ENCODE results near the gene KDM1A. TPM values are rescaled to one million over a fixed set of nuclear protein-coding genes. Genes with fewer than 3 reads are reported as not detected.

KDM1A gene
- total and polyA plus RNA-seq, 10 of the 15 experiments (the other 5 are each of a cell fraction or from before 2014, with no cell fraction given): 39.2 to 118 (median 98.9) TPM

- WGBS (ENCODE audit: insufficient coverage, insufficient replicate concordance, low lambda C conversion rate, missing lambda C conversion rate): 87% methylated on average over 4 of the region's 4 CpGs
- ATAC-seq (no peak), FAIRE-seq (no peak), DNase-seq (ENCODE audit: low read depth, low spot score) (no peak)
- no peak overlapping the region for H3K27ac ChIP-seq (ENCODE audit: control insufficient read depth, insufficient read depth)
- intact Hi-C loops (cut with micrococcal nuclease; ENCODE audit: unreplicated experiment) (loop anchor here (5.0 kb wide), 1 partner anchor 92 kb away; no protein-coding TSS in a partner anchor), in situ Hi-C loops (cut with MboI) (no loop called here)
- no peak overlapping the region for H3K4me2 ChIP-seq (ENCODE audit: control insufficient read depth, insufficient read depth)
- CTCF ChIA-PET: interaction anchor here (0.7 to 2.6 kb wide), 5 partner anchors 10 to 115 kb away, joined by 3 to 9 read pairs (median 3); no protein-coding TSS in a partner anchor
- no peaks in the 10 kb centered on the region for H3K79me2 ChIP-seq (ENCODE audit: control insufficient read depth, insufficient read depth, low read length)
- BruUV-seq (replicated peaks): no TSS peak
- H2AFZ ChIP-seq (ENCODE audit: control insufficient read depth, low read depth, low read length): no peak overlapping the region
- peaks cover 7 to 34% of the 10 kb centered on the region in 2 experiments for H3K36me3 ChIP-seq (ENCODE audit: control insufficient read depth in 2 of 2, insufficient read depth in 2 of 2, low read length in 1 of 2)
- POLR2A ChIA-PET: no interaction called here
- H3K9ac ChIP-seq (ENCODE audit: control insufficient read depth, insufficient read depth, low read length): no peak overlapping the region
- H4K20me1 ChIP-seq (ENCODE audit: control insufficient read depth, insufficient read depth): no peaks in the 10 kb centered on the region
- TF ChIP-seq BCLAF1 (IDR thresholded peaks at IDR 0.05): no peak
- TF ChIP-seq NFYA (IDR thresholded peaks at IDR 0.05; ENCODE audit: borderline replicate concordance, low read depth, low read length): no peak
- no peak for TF ChIP-seq CUX1 (IDR thresholded peaks at IDR 0.05; ENCODE audit: insufficient replicate concordance, low read depth, low read length)
- no peak for TF ChIP-seq BHLHE40 (IDR thresholded peaks at IDR 0.05; ENCODE audit: borderline replicate concordance in 1 of 2, low read depth in 2 of 2, low read length in 1 of 2)
- no peak for TF ChIP-seq MTA3 (IDR thresholded peaks at IDR 0.05; ENCODE audit: borderline replicate concordance, low read length)
- TF ChIP-seq E2F4 (IDR thresholded peaks at IDR 0.05; ENCODE audit: low read depth, low read length): no peak
- no peak for TF ChIP-seq YY1 (IDR thresholded peaks at IDR 0.05; ENCODE audit: low read depth, low read length)
- TF ChIP-seq PAX5 (IDR thresholded peaks at IDR 0.05; ENCODE audit: borderline replicate concordance, low read depth, low read length): no peak
- no peak for TF ChIP-seq KDM1A (IDR thresholded peaks at IDR 0.05; ENCODE audit: borderline replicate concordance)
- TF ChIP-seq EZH2 (IDR thresholded peaks at IDR 0.05; ENCODE audit: borderline replicate concordance, control insufficient read depth, low read depth, low read length): no peak
- no peak for TF ChIP-seq YBX1 (IDR thresholded peaks at IDR 0.05)
- TF ChIP-seq RELB (IDR thresholded peaks at IDR 0.05; ENCODE audit: low read depth): no peak
- H3K4me1 ChIP-seq (ENCODE audit: control insufficient read depth, insufficient read depth, low read length): no peaks in the 10 kb centered on the region
- H3K27me3 ChIP-seq (replicated peaks in 1 of 2; ENCODE audit: control insufficient read depth in 2 of 2, insufficient read depth in 2 of 2, low read length in 1 of 2): no peaks in the 10 kb centered on the region
- no peak overlapping the region for H3K4me3 ChIP-seq
- no peaks in the 10 kb centered on the region for H3K9me3 ChIP-seq (replicated peaks; ENCODE audit: control insufficient read depth, insufficient read depth, low read length)
- RAD21 ChIA-PET (ENCODE audit: unreplicated experiment): no interaction called here
- SMC1A ChIA-PET (ENCODE audit: uncharacterized antibody, unreplicated experiment): interaction anchor here (1.4 to 2.0 kb wide), 4 partner anchors 11 to 115 kb away, joined by 4 to 8 read pairs (median 6); no protein-coding TSS in a partner anchor
These were observed 50.4 kb downstream of the KDM1A start for GRCh38 chr1:23069675-23070074.

Data from GM12878 (cell line).